ENCODE measurements around the gene MYRIP. TPM values are rescaled to one million over a fixed set of nuclear protein-coding genes. Genes with fewer than 3 reads are reported as not detected.

MYRIP gene
- total and polyA plus RNA-seq, 10 of the 15 experiments (the other 5 are each of a cell fraction or from before 2014, with no cell fraction given), result 0.03 to 0.08 (median 0.04) TPM; not detected in 6

GRCh38 chr3:40068636-40069035 lies 259.2 kb downstream of the MYRIP start:
- no peak for TF ChIP-seq NR2C2 (IDR thresholded peaks at IDR 0.05; ENCODE audit: borderline replicate concordance, control insufficient read depth, insufficient read length, low read depth)
- no peak for TF ChIP-seq SREBF1 (IDR thresholded peaks at IDR 0.05; ENCODE audit: low read length)
- ChIA-PET SMC1A (ENCODE audit: uncharacterized antibody, unreplicated experiment) (interaction anchor here (0.7 kb wide), 1 partner anchor 26 kb away, joined by 3 read pairs; no protein-coding TSS in a partner anchor), RAD21 (ENCODE audit: unreplicated experiment) (no interaction called here), POLR2A (no interaction called here), CTCF (interaction anchor here (1.3 kb wide), 1 partner anchor 110 kb away, joined by 3 read pairs; no protein-coding TSS in a partner anchor)
- intact Hi-C loops (cut with micrococcal nuclease; ENCODE audit: unreplicated experiment) (no loop called here), in situ Hi-C loops (cut with MboI) (no loop called here)
- H3K27ac ChIP-seq (ENCODE audit: control insufficient read depth, insufficient read depth), result no peak overlapping the region
- no peak for ATAC-seq
- H3K27me3 ChIP-seq (replicated peaks in 1 of 2; ENCODE audit: control insufficient read depth in 2 of 2, insufficient read depth in 2 of 2, low read length in 1 of 2), result no peaks in the 10 kb centered on the region; a peak in 1 of 4 replicates
- H3K4me1 ChIP-seq (ENCODE audit: control insufficient read depth, insufficient read depth, low read length), result no peaks in the 10 kb centered on the region
- H3K79me2 ChIP-seq (ENCODE audit: control insufficient read depth, insufficient read depth, low read length), result no peaks in the 10 kb centered on the region
- H2AFZ ChIP-seq (ENCODE audit: control insufficient read depth, low read depth, low read length), result no peak overlapping the region
- H3K36me3 ChIP-seq (ENCODE audit: control insufficient read depth in 2 of 2, insufficient read depth in 2 of 2, low read length in 1 of 2), result no peaks in the 10 kb centered on the region
- no peaks in the 10 kb centered on the region for H4K20me1 ChIP-seq (ENCODE audit: control insufficient read depth, insufficient read depth)
- BruUV-seq (replicated peaks), result no TSS peak
- H3K9me3 ChIP-seq (replicated peaks; ENCODE audit: control insufficient read depth, insufficient read depth, low read length), result no peaks in the 10 kb centered on the region
- H3K4me3 ChIP-seq, result no peak overlapping the region
- FAIRE-seq, result no peak
- DNase-seq (ENCODE audit: low read depth, low spot score), result no peak
- 24% methylated on average over 4 of the region's 4 CpGs for WGBS (ENCODE audit: insufficient coverage, insufficient replicate concordance, low lambda C conversion rate, missing lambda C conversion rate)
- no peak overlapping the region for H3K4me2 ChIP-seq (ENCODE audit: control insufficient read depth, insufficient read depth)
- no peak overlapping the region for H3K9ac ChIP-seq (ENCODE audit: control insufficient read depth, insufficient read depth, low read length)

- RAD21 ChIA-PET (ENCODE audit: unreplicated experiment), result no interaction called here
- TF ChIP-seq FOS (IDR thresholded peaks at IDR 0.05; ENCODE audit: borderline replicate concordance, extremely low read depth, insufficient read length), result no peak
- TF ChIP-seq, protein P1, sequence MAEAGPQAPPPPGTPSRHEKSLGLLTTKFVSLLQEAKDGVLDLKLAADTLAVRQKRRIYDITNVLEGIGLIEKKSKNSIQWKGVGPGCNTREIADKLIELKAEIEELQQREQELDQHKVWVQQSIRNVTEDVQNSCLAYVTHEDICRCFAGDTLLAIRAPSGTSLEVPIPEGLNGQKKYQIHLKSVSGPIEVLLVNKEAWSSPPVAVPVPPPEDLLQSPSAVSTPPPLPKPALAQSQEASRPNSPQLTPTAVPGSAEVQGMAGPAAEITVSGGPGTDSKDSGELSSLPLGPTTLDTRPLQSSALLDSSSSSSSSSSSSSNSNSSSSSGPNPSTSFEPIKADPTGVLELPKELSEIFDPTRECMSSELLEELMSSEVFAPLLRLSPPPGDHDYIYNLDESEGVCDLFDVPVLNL (IDR thresholded peaks at IDR 0.05; ENCODE audit: low read depth, low read length), result no peak
- TF ChIP-seq JUNB (IDR thresholded peaks at IDR 0.05), result no peak
- no peak for TF ChIP-seq GATAD2B (conservative IDR thresholded peaks at IDR 0.05; ENCODE audit: low read depth)
- no peak for FAIRE-seq
- CTCF ChIA-PET, result no interaction called here
- SMC1A ChIA-PET (ENCODE audit: uncharacterized antibody, unreplicated experiment), result no interaction called here
- DNase-seq (ENCODE audit: low read depth, low spot score), result no peak
- H3K4me1 ChIP-seq (ENCODE audit: control insufficient read depth, insufficient read depth, low read length), result no peaks in the 10 kb centered on the region
- H4K20me1 ChIP-seq (ENCODE audit: control insufficient read depth, insufficient read depth), result no peaks in the 10 kb centered on the region
- 27% methylated on average over 1 of the region's 1 CpG for WGBS (ENCODE audit: insufficient coverage, insufficient replicate concordance, low lambda C conversion rate, missing lambda C conversion rate)
- in situ Hi-C loops (cut with MboI) (no loop called here), intact Hi-C loops (cut with micrococcal nuclease; ENCODE audit: unreplicated experiment) (no loop called here)
- no peak overlapping the region for H3K4me3 ChIP-seq
- POLR2A ChIA-PET, result no interaction called here
- H2AFZ ChIP-seq (ENCODE audit: control insufficient read depth, low read depth, low read length), result no peak overlapping the region
- no peak overlapping the region for H3K9ac ChIP-seq (ENCODE audit: control insufficient read depth, insufficient read depth, low read length)
- H3K27me3 ChIP-seq (replicated peaks in 1 of 2; ENCODE audit: control insufficient read depth in 2 of 2, insufficient read depth in 2 of 2, low read length in 1 of 2), result no peaks in the 10 kb centered on the region; a peak in 1 of 4 replicates
- no peaks in the 10 kb centered on the region for H3K36me3 ChIP-seq (ENCODE audit: control insufficient read depth in 2 of 2, insufficient read depth in 2 of 2, low read length in 1 of 2)
- H3K9me3 ChIP-seq (replicated peaks; ENCODE audit: control insufficient read depth, insufficient read depth, low read length), result no peaks in the 10 kb centered on the region
- ATAC-seq, result no peak
- H3K4me2 ChIP-seq (ENCODE audit: control insufficient read depth, insufficient read depth), result no peak overlapping the region
- no peak overlapping the region for H3K27ac ChIP-seq (ENCODE audit: control insufficient read depth, insufficient read depth)
- H3K79me2 ChIP-seq (ENCODE audit: control insufficient read depth, insufficient read depth, low read length), result no peaks in the 10 kb centered on the region
- BruUV-seq (replicated peaks), result no TSS peak
Observed at GRCh38 chr3:40070816-40071215, 261.4 kb downstream of the MYRIP start.

Measured in GM12878 (cell line).